ENCODE data around the gene SIL1. TPM values are rescaled to one million over a fixed set of nuclear protein-coding genes. Genes with fewer than 3 reads are reported as not detected.

The SIL1 gene
- total and polyA plus RNA-seq, 2 of the 8 experiments (the other 6 are each of a cell fraction or from before 2014, with no cell fraction given) = 8.3 to 12.8 TPM

DNA sequence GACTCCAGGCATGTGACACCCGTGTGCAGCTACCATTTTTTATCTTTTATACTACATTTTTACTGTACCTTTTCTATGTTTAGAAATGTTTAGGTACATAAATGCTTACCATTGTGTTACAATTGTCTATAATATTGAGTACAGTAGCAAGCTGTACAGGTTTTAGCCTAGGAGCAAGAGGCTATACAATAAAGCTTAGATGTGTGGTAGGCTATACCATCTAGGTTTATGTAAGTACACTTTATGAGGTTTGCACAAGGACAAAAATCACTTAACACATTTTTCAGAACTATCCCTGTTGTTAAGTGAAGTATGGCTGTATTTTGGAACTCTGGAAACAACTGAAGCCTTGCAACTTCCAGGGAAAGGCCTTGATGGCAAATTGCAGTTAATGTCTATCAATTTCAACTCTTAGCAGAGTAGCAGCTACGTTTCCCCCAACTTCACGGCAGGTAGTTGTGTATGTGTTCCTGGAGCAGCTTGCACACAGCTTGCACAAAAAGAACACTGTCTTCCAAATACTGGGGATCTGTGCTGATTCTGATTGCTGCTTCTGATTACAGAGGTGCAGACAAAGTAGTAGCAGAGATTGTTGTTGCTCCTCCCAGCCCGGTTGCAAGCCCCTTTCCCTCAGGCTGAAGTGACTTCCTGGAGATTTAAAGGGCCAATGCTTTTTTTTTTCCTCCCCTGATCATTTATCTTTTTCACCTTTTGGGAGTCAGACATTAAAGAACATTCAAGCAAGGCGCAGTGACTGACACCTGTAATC is 30.0 kb downstream of the SIL1 start:
- peak overlapping the region in 1 of 4 experiments; percentile 33; a peak in 1 of 7 replicates for H3K9ac ChIP-seq (replicated peaks in 1 of 4; ENCODE audit: extremely low read depth in 1 of 4, low read depth in 3 of 4, low read length in 3 of 4)
- H3K36me3 ChIP-seq (ENCODE audit: control insufficient read depth in 2 of 4, insufficient read depth in 4 of 4, low read length in 3 of 4) = no peaks in the 10 kb centered on the region; a peak in 1 of 8 replicates
- H3K56ac ChIP-seq (replicated peaks; ENCODE audit: insufficient read length, low read depth, low read length) = no peak overlapping the region
- no peaks in the 10 kb centered on the region for H3K79me2 ChIP-seq (ENCODE audit: control insufficient read depth in 1 of 2, insufficient read depth in 2 of 2, low read length in 2 of 2)
- ChIA-PET POLR2A (ENCODE audit: partially characterized antibody) (no interaction called here), CTCF (ENCODE audit: partially characterized antibody) (interaction anchor here (0.7 to 1.2 kb wide), 2 partner anchors 11 to 25 kb away, joined by 4 read pairs; no protein-coding TSS in a partner anchor)
- H3K4me2 ChIP-seq (ENCODE audit: insufficient read depth in 1 of 2, low read depth in 2 of 2, low read length in 2 of 2) = no peak overlapping the region
- no peak for FAIRE-seq
- no peak for DNase-seq (ENCODE audit: low read depth in 1 of 2, low spot score in 2 of 2)
- no peak overlapping the region for H3K14ac ChIP-seq (ENCODE audit: insufficient read length)
- no peak overlapping the region for H2BK12ac ChIP-seq (ENCODE audit: low read depth, low read length)
- no peak overlapping the region for H2BK120ac ChIP-seq (replicated peaks; ENCODE audit: low read depth, low read length)
- no peak overlapping the region for H4K8ac ChIP-seq (ENCODE audit: extremely low read depth, insufficient read depth, low read length)
- no peaks in the 10 kb centered on the region for H3K23me2 ChIP-seq (ENCODE audit: low read depth, low read length)
- H4K5ac ChIP-seq (ENCODE audit: insufficient read length, low read depth, low read length) = no peak overlapping the region
- H2AFZ ChIP-seq (ENCODE audit: low read length) = 0 out of 2 replicates have a peak overlapping the region, but pooled peaks have one; percentile 35
- H3K23ac ChIP-seq (ENCODE audit: insufficient read length) = no peak overlapping the region
- no peaks in the 10 kb centered on the region for H4K20me1 ChIP-seq (replicated peaks in 1 of 2; ENCODE audit: control insufficient read depth in 1 of 2, insufficient read depth in 2 of 2, low read length in 2 of 2)
- no peaks in the 10 kb centered on the region for H3K27me3 ChIP-seq (replicated peaks in 1 of 4; ENCODE audit: control insufficient read depth in 3 of 4, extremely low read depth in 1 of 4, insufficient read depth in 3 of 4, low read length in 3 of 4)
- no peak overlapping the region for H4K91ac ChIP-seq (replicated peaks; ENCODE audit: insufficient read length, low read length)
- no peak overlapping the region for H2BK20ac ChIP-seq (ENCODE audit: low read length)
- H2AK5ac ChIP-seq (ENCODE audit: low read depth, low read length) = no peak overlapping the region
- H3K4me3 ChIP-seq (ENCODE audit: extremely low read depth in 1 of 4, insufficient read depth in 2 of 4, low read depth in 3 of 4, low read length in 4 of 4) = no peak overlapping the region
- no peak overlapping the region for H3K18ac ChIP-seq (ENCODE audit: extremely low read depth, low read length)
- no peak overlapping the region for H2BK15ac ChIP-seq (ENCODE audit: low read length)
- H3K27ac ChIP-seq (ENCODE audit: low read depth, low read length) = no peak overlapping the region
- peaks cover 4 to 9% of the 10 kb centered on the region in 2 experiments; a peak in 2 of 4 replicates for H3K9me3 ChIP-seq (ENCODE audit: insufficient read depth in 2 of 2, low read depth in 1 of 2, low read length in 1 of 2)
- H3K79me1 ChIP-seq (ENCODE audit: low read depth, low read length) = no peaks in the 10 kb centered on the region
- no peak overlapping the region for H3K4ac ChIP-seq (replicated peaks; ENCODE audit: insufficient read length, low read depth, low read length)
- 66% methylated on average over 5 of the region's 5 CpGs; no CpG with 5 or more reads in 1 of the 2 experiments for WGBS, 2 experiments (ENCODE audit: extremely low coverage in 1 of 2, insufficient coverage in 1 of 2, insufficient read length in 1 of 2, insufficient replicate concordance in 2 of 2, low coverage in 1 of 2, low lambda C conversion rate in 2 of 2, missing lambda C conversion rate in 1 of 2)
- 0 out of 7 replicates have a peak, but pooled peaks cover 0 to 2% (median 0%) of the 10 kb centered on the region in 4 experiments for H3K4me1 ChIP-seq (replicated peaks in 1 of 4; ENCODE audit: control insufficient read depth in 3 of 4, insufficient read depth in 4 of 4, low read length in 3 of 4)
- no peak overlapping the region for H2BK5ac ChIP-seq (ENCODE audit: low read depth, low read length)
